Activated naive CD8-positive, alpha-beta T cell treated with anti-CD3 and anti-CD28 coated beads, Interleukin-2, amount 10 ng/mL, durations not matched to agents 7 days and 5 days (primary cell): ENCODE results near the gene DCUN1D2. TPM values are rescaled to one million over a fixed set of nuclear protein-coding genes. Genes with fewer than 3 reads are reported as not detected.
"Not testable (repeated sequence)": the region's sequence is repeated elsewhere in the genome, so short reads cannot be mapped to it uniquely, and the experiment has no call there.

ENCODE experiments used
- ATAC-seq: fragments of 150-1000 bp; cut with Tn5 transposase; one replicate; pipeline ENCODE4 v1.10.0; 2021; ENCODE audit warnings: low read depth, moderate library complexity
- POLR2A ChIA-PET: fragments of 350-600 bp; sonication (Branson Sonifier 250); formaldehyde crosslinking; loops from one replicate; lab custom pipeline; 2021; ENCODE audit warnings: antibody characterized with exemption; lab: Charles Lee
- DNase-seq: peaks from one replicate; pipeline ENCODE4 v3.0.0; 2021
- H3K27ac Mint-ChIP-seq: one replicate; pipeline ENCODE4 v1.8.0; 2022; ENCODE audit warnings: mild to moderate bottlenecking, mixed read lengths
- H3K27me3 Mint-ChIP-seq: one replicate; pipeline ENCODE4 v1.8.0; 2022; ENCODE audit warnings: mild to moderate bottlenecking, moderate library complexity, mixed read lengths
- H3K36me3 Mint-ChIP-seq: one replicate; pipeline ENCODE4 v1.8.0; 2021; ENCODE audit warnings: mild to moderate bottlenecking, mixed read lengths
- H3K4me1 Mint-ChIP-seq: one replicate; pipeline ENCODE4 v1.8.0; 2021; ENCODE audit warnings: mixed read lengths
- H3K4me3 Mint-ChIP-seq: one replicate; pipeline ENCODE4 v1.8.0; 2022; ENCODE audit warnings: mild to moderate bottlenecking, moderate library complexity, mixed read lengths
- H3K9me3 Mint-ChIP-seq: one replicate; pipeline ENCODE4 v1.8.0; 2021; ENCODE audit warnings: mixed read lengths
- total RNA-seq, 2 experiments: library from RNA; stranded (reverse); gene quantifications; one replicate each; pipeline ENCODE4 v1.2.3, GENCODE V29; 2021

The DCUN1D2 gene
- total RNA-seq, 2 experiments from 2014 or later: 25.4 to 26.3 TPM

- POLR2A ChIA-PET, H3K4me3 Mint-ChIP-seq, H3K36me3 Mint-ChIP-seq, H3K27ac Mint-ChIP-seq, DNase-seq, H3K27me3 Mint-ChIP-seq, ATAC-seq, H3K9me3 Mint-ChIP-seq, H3K4me1 Mint-ChIP-seq: not testable (repeated sequence)
These were observed 54.6 kb downstream of the DCUN1D2 start for GRCh38 chr13:113435907-113436306.

- no peak overlapping the region for H3K4me3 Mint-ChIP-seq
- H3K36me3 Mint-ChIP-seq: no peaks in the 10 kb centered on the region
- no peak for ATAC-seq
- no peak overlapping the region for H3K27ac Mint-ChIP-seq
- no peak for DNase-seq
- no peaks in the 10 kb centered on the region for H3K9me3 Mint-ChIP-seq
- H3K27me3 Mint-ChIP-seq: no peaks in the 10 kb centered on the region
- POLR2A ChIA-PET: no interaction called here
- H3K4me1 Mint-ChIP-seq: no peaks in the 10 kb centered on the region
These were observed 57.1 kb downstream of the DCUN1D2 start for GRCh38 chr13:113433391-113433916.

- POLR2A ChIA-PET: no interaction called here
- H3K27ac Mint-ChIP-seq: no peak overlapping the region
- DNase-seq (no peak), ATAC-seq (no peak)
- H3K36me3 Mint-ChIP-seq: no peaks in the 10 kb centered on the region
- no peaks in the 10 kb centered on the region for H3K4me1 Mint-ChIP-seq
- H3K4me3 Mint-ChIP-seq: no peak overlapping the region
- no peaks in the 10 kb centered on the region for H3K27me3 Mint-ChIP-seq
- no peaks in the 10 kb centered on the region for H3K9me3 Mint-ChIP-seq
These were observed 57.8 kb downstream of the DCUN1D2 start for GRCh38 chr13:113432506-113433270.

- no peaks in the 10 kb centered on the region for H3K27me3 Mint-ChIP-seq
- no peaks in the 10 kb centered on the region for H3K36me3 Mint-ChIP-seq
- H3K4me1 Mint-ChIP-seq: no peaks in the 10 kb centered on the region
- DNase-seq (no peak), ATAC-seq (no peak)
- no peak overlapping the region for H3K27ac Mint-ChIP-seq
- POLR2A ChIA-PET: no interaction called here
- no peaks in the 10 kb centered on the region for H3K9me3 Mint-ChIP-seq
- H3K4me3 Mint-ChIP-seq: no peak overlapping the region
These were observed 59.3 kb downstream of the DCUN1D2 start for GRCh38 chr13:113431171-113431570.

GRCh38 chr13:113430378-113431110 lies 60.0 kb downstream of the DCUN1D2 start:
- H3K4me3 Mint-ChIP-seq: no peak overlapping the region
- POLR2A ChIA-PET: no interaction called here
- H3K9me3 Mint-ChIP-seq: no peaks in the 10 kb centered on the region
- no peak for ATAC-seq
- H3K27ac Mint-ChIP-seq: no peak overlapping the region
- no peaks in the 10 kb centered on the region for H3K27me3 Mint-ChIP-seq
- H3K4me1 Mint-ChIP-seq: no peaks in the 10 kb centered on the region
- no peaks in the 10 kb centered on the region for H3K36me3 Mint-ChIP-seq
- no peak for DNase-seq

- ATAC-seq: no peak
- POLR2A ChIA-PET: no interaction called here
- no peak for DNase-seq
- H3K9me3 Mint-ChIP-seq: no peaks in the 10 kb centered on the region
- H3K27me3 Mint-ChIP-seq: no peaks in the 10 kb centered on the region
- H3K27ac Mint-ChIP-seq: no peak overlapping the region
- no peak overlapping the region for H3K4me3 Mint-ChIP-seq
- H3K4me1 Mint-ChIP-seq: no peaks in the 10 kb centered on the region
- no peaks in the 10 kb centered on the region for H3K36me3 Mint-ChIP-seq
These were observed 60.9 kb downstream of the DCUN1D2 start for GRCh38 chr13:113429608-113429985.

GRCh38 chr13:113428871-113429607 lies 61.5 kb downstream of the DCUN1D2 start:
- H3K27me3 Mint-ChIP-seq: no peaks in the 10 kb centered on the region
- H3K4me1 Mint-ChIP-seq: no peaks in the 10 kb centered on the region
- H3K27ac Mint-ChIP-seq: no peak overlapping the region
- POLR2A ChIA-PET: no interaction called here
- H3K9me3 Mint-ChIP-seq: no peaks in the 10 kb centered on the region
- no peaks in the 10 kb centered on the region for H3K36me3 Mint-ChIP-seq
- DNase-seq (no peak), ATAC-seq (no peak)
- no peak overlapping the region for H3K4me3 Mint-ChIP-seq

- ATAC-seq: no peak
- no peaks in the 10 kb centered on the region for H3K9me3 Mint-ChIP-seq
- H3K4me1 Mint-ChIP-seq: no peaks in the 10 kb centered on the region
- no peak for DNase-seq
- no peaks in the 10 kb centered on the region for H3K36me3 Mint-ChIP-seq
- POLR2A ChIA-PET: no interaction called here
- no peak overlapping the region for H3K27ac Mint-ChIP-seq
- H3K27me3 Mint-ChIP-seq: no peaks in the 10 kb centered on the region
- no peak overlapping the region for H3K4me3 Mint-ChIP-seq
These were observed 62.0 kb downstream of the DCUN1D2 start for GRCh38 chr13:113428469-113428865.

- DNase-seq (no peak), ATAC-seq (no peak)
- Mint-ChIP-seq H3K4me1 (no peaks in the 10 kb centered on the region), H3K9me3 (no peaks in the 10 kb centered on the region), H3K36me3 (no peaks in the 10 kb centered on the region), H3K27me3 (no peaks in the 10 kb centered on the region), H3K4me3 (no peak overlapping the region), H3K27ac (no peak overlapping the region)
- POLR2A ChIA-PET: no interaction called here
These were observed 62.7 kb downstream of the DCUN1D2 start for GRCh38 chr13:113427562-113428468.

- Mint-ChIP-seq H3K4me3 (no peak overlapping the region), H3K27me3 (no peaks in the 10 kb centered on the region), H3K4me1 (no peaks in the 10 kb centered on the region), H3K36me3 (no peaks in the 10 kb centered on the region), H3K27ac (no peak overlapping the region), H3K9me3 (no peaks in the 10 kb centered on the region)
- ATAC-seq (no peak), DNase-seq (peak; percentile 21)
- POLR2A ChIA-PET: no interaction called here
These were observed 63.9 kb downstream of the DCUN1D2 start for GRCh38 chr13:113426591-113426986.

- DNase-seq: no peak
- ATAC-seq: no peak
- no peaks in the 10 kb centered on the region for H3K4me1 Mint-ChIP-seq
- no peak overlapping the region for H3K27ac Mint-ChIP-seq
- H3K27me3 Mint-ChIP-seq: no peaks in the 10 kb centered on the region
- POLR2A ChIA-PET: no interaction called here
- H3K36me3 Mint-ChIP-seq: no peaks in the 10 kb centered on the region
- no peaks in the 10 kb centered on the region for H3K9me3 Mint-ChIP-seq
- no peak overlapping the region for H3K4me3 Mint-ChIP-seq
These were observed 64.4 kb downstream of the DCUN1D2 start for GRCh38 chr13:113425941-113426590.

GRCh38 chr13:113423520-113424163 lies 66.9 kb downstream of the DCUN1D2 start:
- ATAC-seq: no peak
- H3K4me1 Mint-ChIP-seq: no peaks in the 10 kb centered on the region
- H3K27ac Mint-ChIP-seq: no peak overlapping the region
- DNase-seq: no peak
- POLR2A ChIA-PET: no interaction called here
- H3K4me3 Mint-ChIP-seq: no peak overlapping the region
- no peaks in the 10 kb centered on the region for H3K9me3 Mint-ChIP-seq
- no peaks in the 10 kb centered on the region for H3K36me3 Mint-ChIP-seq
- H3K27me3 Mint-ChIP-seq: peaks cover 2% of the 10 kb centered on the region
